C4-2B (cell line): Measurements from ENCODE around the gene JAG2.

ENCODE experiments used
- CTCF ChIP-seq: fragments of 450-650 bp; conservative IDR thresholded peaks from 2 replicates; pipeline ENCODE4 v1.5.1; 2017; ENCODE audit warnings: mild to moderate bottlenecking
- ZFX ChIP-seq: fragments of 450-650 bp; IDR thresholded peaks from 2 replicates; pipeline ENCODE4 v1.6.1; 2017

- TF ChIP-seq CTCF (no peak), ZFX (no peak)
Measured at GRCh38 chr14:105091054-105091516, 77.5 kb downstream of the JAG2 start.
